ENCODE measurements around the gene APBB2.
"Not testable (repeated sequence)": the region's sequence is repeated elsewhere in the genome, so short reads cannot be mapped to it uniquely, and the experiment has no call there.

APBB2 gene

DNA sequence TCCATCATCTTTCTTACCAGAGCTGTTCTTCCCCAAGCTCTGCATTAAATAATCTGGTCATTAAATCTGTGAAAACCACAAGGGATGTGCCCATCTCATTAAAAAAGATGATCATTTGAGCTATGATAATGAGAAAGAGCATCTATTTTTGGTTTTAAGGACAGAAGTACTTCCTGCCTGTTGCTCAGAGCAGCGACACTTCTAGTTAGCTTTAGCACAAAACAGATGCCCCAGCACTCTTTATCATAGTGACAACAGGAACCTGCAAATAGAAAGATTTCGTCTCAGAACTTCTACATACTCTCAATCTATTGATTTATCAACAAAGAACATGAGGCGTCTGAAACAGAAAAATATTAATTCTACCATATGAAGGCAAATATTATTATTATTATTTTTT is 140.1 kb downstream of the APBB2 start:
- H3K36me3 ChIP-seq (ENCODE audit: insufficient read depth, low read length), result no peaks in the 10 kb centered on the region
- no peaks in the 10 kb centered on the region for H3K9me3 ChIP-seq (ENCODE audit: low read length)
- no peaks in the 10 kb centered on the region for H3K27me3 ChIP-seq (ENCODE audit: insufficient read depth, low read length)
- no peak overlapping the region for H3K4me3 ChIP-seq (ENCODE audit: low read length)
- no peak overlapping the region for H2AFZ ChIP-seq (ENCODE audit: low read depth, low read length)
- H3K4me1 ChIP-seq (ENCODE audit: insufficient read depth, low read length), result peaks cover 11% of the 10 kb centered on the region

GRCh38 chr4:41072021-41072777 is 142.1 kb downstream of the APBB2 start:
- Histone ChIP-seq H3K4me3 (ENCODE audit: low read length) (no peak overlapping the region), H3K9me3 (ENCODE audit: low read length) (no peaks in the 10 kb centered on the region), H3K4me1 (ENCODE audit: insufficient read depth, low read length) (peaks cover 11% of the 10 kb centered on the region), H3K36me3 (ENCODE audit: insufficient read depth, low read length) (no peaks in the 10 kb centered on the region), H3K27me3 (ENCODE audit: insufficient read depth, low read length) (no peaks in the 10 kb centered on the region), H2AFZ (ENCODE audit: low read depth, low read length) (no peak overlapping the region)

- H3K27me3 ChIP-seq (ENCODE audit: insufficient read depth, low read length), result no peaks in the 10 kb centered on the region
- H3K36me3 ChIP-seq (ENCODE audit: insufficient read depth, low read length), result no peaks in the 10 kb centered on the region
- no peak overlapping the region for H3K4me3 ChIP-seq (ENCODE audit: low read length)
- H3K4me1 ChIP-seq (ENCODE audit: insufficient read depth, low read length), result peaks cover 16% of the 10 kb centered on the region
- no peaks in the 10 kb centered on the region for H3K9me3 ChIP-seq (ENCODE audit: low read length)
- H2AFZ ChIP-seq (ENCODE audit: low read depth, low read length), result no peak overlapping the region
These were observed 143.6 kb downstream of the APBB2 start for GRCh38 chr4:41070516-41071281.

GRCh38 chr4:41069838-41070237 is 144.5 kb downstream of the APBB2 start:
- Histone ChIP-seq H2AFZ (ENCODE audit: low read depth, low read length) (no peak overlapping the region), H3K27me3 (ENCODE audit: insufficient read depth, low read length) (no peaks in the 10 kb centered on the region), H3K36me3 (ENCODE audit: insufficient read depth, low read length) (no peaks in the 10 kb centered on the region), H3K4me3 (ENCODE audit: low read length) (no peak overlapping the region), H3K9me3 (ENCODE audit: low read length) (no peaks in the 10 kb centered on the region), H3K4me1 (ENCODE audit: insufficient read depth, low read length) (peaks cover 24% of the 10 kb centered on the region)

DNA sequence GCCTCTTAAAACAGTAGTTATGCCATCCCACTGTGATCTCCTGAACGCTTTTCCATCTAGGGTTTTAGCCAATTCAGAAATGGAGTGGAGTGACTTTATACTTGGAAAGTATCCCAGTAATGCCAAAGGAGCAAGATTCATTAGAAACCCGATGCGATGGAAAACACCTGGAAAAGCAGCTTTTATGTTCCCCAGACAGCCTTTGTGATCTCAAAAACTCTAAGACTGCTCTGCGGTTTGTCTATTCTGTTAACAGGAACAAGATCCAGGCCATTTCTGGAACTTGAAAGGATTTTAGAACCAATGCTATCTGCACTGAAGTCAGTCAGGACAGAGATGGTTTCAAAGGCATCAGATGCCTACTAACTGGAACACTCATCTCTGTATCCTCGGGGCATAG is 145.1 kb downstream of the APBB2 start:
- no peak overlapping the region for H2AFZ ChIP-seq (ENCODE audit: low read depth, low read length)
- H3K27me3 ChIP-seq (ENCODE audit: insufficient read depth, low read length), result no peaks in the 10 kb centered on the region
- peaks cover 24% of the 10 kb centered on the region for H3K4me1 ChIP-seq (ENCODE audit: insufficient read depth, low read length)
- H3K4me3 ChIP-seq (ENCODE audit: low read length), result no peak overlapping the region
- H3K36me3 ChIP-seq (ENCODE audit: insufficient read depth, low read length), result no peaks in the 10 kb centered on the region
- H3K9me3 ChIP-seq (ENCODE audit: low read length), result no peaks in the 10 kb centered on the region

DNA sequence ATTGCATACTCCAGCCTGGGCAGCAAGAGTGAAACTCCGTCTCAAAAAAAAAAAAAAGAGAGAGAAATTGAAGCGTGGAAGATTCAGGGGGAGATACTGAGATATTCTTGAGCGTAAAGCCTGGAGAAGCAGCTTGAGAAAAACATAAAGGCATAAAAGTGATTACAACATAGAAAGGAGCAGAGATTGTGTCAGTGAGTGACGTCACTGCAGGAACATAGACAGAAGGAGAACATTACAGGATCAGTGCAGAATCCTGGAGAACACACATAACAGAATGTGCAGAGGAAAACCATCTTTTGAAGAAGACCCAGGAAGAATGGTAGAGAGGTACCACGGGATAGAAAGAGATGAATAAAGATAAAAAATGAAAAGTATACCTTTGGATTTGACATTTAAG is 147.0 kb downstream of the APBB2 start:
- no peaks in the 10 kb centered on the region for H3K27me3 ChIP-seq (ENCODE audit: insufficient read depth, low read length)
- no peak overlapping the region for H2AFZ ChIP-seq (ENCODE audit: low read depth, low read length)
- H3K9me3 ChIP-seq (ENCODE audit: low read length), result no peaks in the 10 kb centered on the region
- no peak overlapping the region for H3K4me3 ChIP-seq (ENCODE audit: low read length)
- no peaks in the 10 kb centered on the region for H3K36me3 ChIP-seq (ENCODE audit: insufficient read depth, low read length)
- peaks cover 24% of the 10 kb centered on the region for H3K4me1 ChIP-seq (ENCODE audit: insufficient read depth, low read length)

- Histone ChIP-seq H3K4me3 (ENCODE audit: low read length) (no peak overlapping the region), H3K4me1 (ENCODE audit: insufficient read depth, low read length) (peaks cover 24% of the 10 kb centered on the region), H3K9me3 (ENCODE audit: low read length) (no peaks in the 10 kb centered on the region), H3K27me3 (ENCODE audit: insufficient read depth, low read length) (no peaks in the 10 kb centered on the region), H3K36me3 (ENCODE audit: insufficient read depth, low read length) (no peaks in the 10 kb centered on the region), H2AFZ (ENCODE audit: low read depth, low read length) (no peak overlapping the region)
These were observed 148.3 kb downstream of the APBB2 start for GRCh38 chr4:41066049-41066448.

- Histone ChIP-seq H3K4me1 (ENCODE audit: insufficient read depth, low read length) (peaks cover 22% of the 10 kb centered on the region), H3K9me3 (ENCODE audit: low read length) (no peaks in the 10 kb centered on the region), H3K27me3 (ENCODE audit: insufficient read depth, low read length) (no peaks in the 10 kb centered on the region), H3K36me3 (ENCODE audit: insufficient read depth, low read length) (no peaks in the 10 kb centered on the region), H3K4me3 (ENCODE audit: low read length) (no peak overlapping the region), H2AFZ (ENCODE audit: low read depth, low read length) (no peak overlapping the region)
These were observed 148.8 kb downstream of the APBB2 start for GRCh38 chr4:41065434-41066006.

GRCh38 chr4:41064953-41065352 is 149.4 kb downstream of the APBB2 start:
- no peaks in the 10 kb centered on the region for H3K27me3 ChIP-seq (ENCODE audit: insufficient read depth, low read length)
- no peaks in the 10 kb centered on the region for H3K9me3 ChIP-seq (ENCODE audit: low read length)
- no peak overlapping the region for H2AFZ ChIP-seq (ENCODE audit: low read depth, low read length)
- H3K4me1 ChIP-seq (ENCODE audit: insufficient read depth, low read length), result peaks cover 22% of the 10 kb centered on the region
- H3K4me3 ChIP-seq (ENCODE audit: low read length), result no peak overlapping the region
- H3K36me3 ChIP-seq (ENCODE audit: insufficient read depth, low read length), result no peaks in the 10 kb centered on the region

GRCh38 chr4:41061482-41062185 is 152.7 kb downstream of the APBB2 start:
- Histone ChIP-seq H3K36me3 (ENCODE audit: insufficient read depth, low read length) (no peaks in the 10 kb centered on the region), H3K4me3 (ENCODE audit: low read length) (no peak overlapping the region), H3K9me3 (ENCODE audit: low read length) (no peaks in the 10 kb centered on the region), H2AFZ (ENCODE audit: low read depth, low read length) (no peak overlapping the region), H3K4me1 (ENCODE audit: insufficient read depth, low read length) (peaks cover 17% of the 10 kb centered on the region), H3K27me3 (ENCODE audit: insufficient read depth, low read length) (no peaks in the 10 kb centered on the region)

DNA sequence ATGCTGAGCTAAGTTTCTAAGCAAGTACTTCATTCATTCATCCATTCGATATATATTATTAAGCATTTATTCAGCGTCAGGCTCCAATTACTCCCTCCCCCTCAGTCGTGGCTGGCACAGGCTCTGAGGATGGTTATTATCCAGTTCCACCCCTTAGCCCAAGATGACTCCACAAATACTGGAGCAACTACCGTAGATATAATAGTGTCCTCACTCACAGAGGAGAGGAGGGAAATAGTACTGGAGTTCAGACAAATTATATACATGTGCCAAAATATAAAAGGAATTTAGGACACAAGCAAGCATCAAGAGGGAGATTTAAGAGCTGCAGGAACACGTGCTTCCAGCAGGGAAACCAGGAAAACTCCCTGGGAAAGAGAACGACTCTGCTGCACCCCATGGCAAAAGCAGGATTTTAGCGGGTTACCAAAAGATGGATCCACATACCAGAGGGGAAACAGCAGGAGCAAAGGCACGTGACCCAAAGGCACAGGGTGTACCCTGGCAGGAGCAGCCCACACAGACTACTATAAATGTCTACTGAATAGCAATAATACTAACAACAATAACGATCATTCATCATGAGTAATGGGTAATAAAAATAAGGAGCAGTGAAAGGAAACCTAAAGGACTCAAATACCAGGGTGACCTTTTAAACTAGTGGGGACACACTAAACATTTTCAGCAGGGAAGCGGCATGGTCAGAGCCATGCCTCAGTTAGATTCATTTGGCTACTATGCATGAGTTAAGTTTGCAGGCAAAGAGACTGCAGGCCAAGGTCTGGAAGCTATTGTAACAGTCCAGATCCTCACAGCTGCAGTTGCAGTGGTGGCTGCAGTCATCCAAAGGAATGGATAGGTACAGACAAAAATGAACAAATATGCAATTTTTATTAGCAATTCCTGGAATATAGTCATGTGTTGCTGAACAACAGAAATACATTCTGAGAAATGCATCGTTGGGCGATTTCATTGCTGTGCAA is 153.7 kb downstream of the APBB2 start:
- Histone ChIP-seq H3K4me3 (ENCODE audit: low read length) (no peak overlapping the region), H2AFZ (ENCODE audit: low read depth, low read length) (no peak overlapping the region), H3K9me3 (ENCODE audit: low read length) (no peaks in the 10 kb centered on the region), H3K36me3 (ENCODE audit: insufficient read depth, low read length) (no peaks in the 10 kb centered on the region), H3K27me3 (ENCODE audit: insufficient read depth, low read length) (no peaks in the 10 kb centered on the region), H3K4me1 (ENCODE audit: insufficient read depth, low read length) (peaks cover 7% of the 10 kb centered on the region)

DNA sequence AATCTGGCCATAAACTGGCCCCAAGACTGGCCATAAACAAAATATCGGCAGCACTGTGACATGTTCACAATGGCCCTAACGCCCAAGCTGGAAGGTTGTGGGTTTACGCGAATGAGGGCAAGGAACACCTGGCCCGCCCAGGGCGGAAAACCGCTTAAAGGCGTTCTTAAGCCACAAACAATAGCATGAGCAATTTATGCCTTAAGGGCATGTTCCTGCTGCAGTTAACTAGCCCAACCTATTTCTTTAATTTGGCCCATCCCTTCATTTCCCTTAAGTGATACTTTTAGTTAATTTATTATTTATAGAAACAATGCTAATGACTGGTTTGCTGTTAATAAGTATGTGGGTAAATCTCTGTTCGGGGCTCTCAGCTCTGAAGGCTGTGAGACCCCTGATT is 154.9 kb downstream of the APBB2 start:
- not testable (repeated sequence) for H3K4me3 ChIP-seq (ENCODE audit: low read length); H3K4me1 ChIP-seq (ENCODE audit: insufficient read depth, low read length); H3K27me3 ChIP-seq (ENCODE audit: insufficient read depth, low read length); H3K36me3 ChIP-seq (ENCODE audit: insufficient read depth, low read length); H3K9me3 ChIP-seq (ENCODE audit: low read length); H2AFZ ChIP-seq (ENCODE audit: low read depth, low read length)
